Measurements from ENCODE around the gene CELSR1. TPM values are rescaled to one million over a fixed set of nuclear protein-coding genes. Genes with fewer than 3 reads are reported as not detected.
"Not testable (repeated sequence)": the region's sequence is repeated elsewhere in the genome, so short reads cannot be mapped to it uniquely, and the experiment has no call there.

Gene CELSR1
- total and polyA plus RNA-seq, 2 donors (not counting 1 experiment from before 2014, with no cell fraction given): 0.07 to 1.8 TPM

- Histone ChIP-seq H3K36me3 (ENCODE audit: control insufficient read depth, insufficient read depth, low read length) (no peaks in the 10 kb centered on the region), H3K9me3 (ENCODE audit: control insufficient read depth, insufficient read depth, low read depth, low read length) (no peaks in the 10 kb centered on the region), H4K20me1 (ENCODE audit: control insufficient read depth, extremely low read depth, insufficient read depth, low read length) (no peaks in the 10 kb centered on the region), H3K27me3 (ENCODE audit: control insufficient read depth, insufficient read depth, low read length) (no peaks in the 10 kb centered on the region), H3K4me1 (ENCODE audit: control insufficient read depth, extremely low read depth, insufficient read depth, low read length) (peaks cover 3% of the 10 kb centered on the region), H3K27ac (ENCODE audit: insufficient read depth, low read length) (no peak overlapping the region), H3K4me2 (ENCODE audit: extremely low read depth, insufficient read depth, low read length) (no peak overlapping the region), H3K9ac (ENCODE audit: insufficient read depth, low read length) (no peak overlapping the region), H3K4me3 (replicated peaks in 1 of 4; ENCODE audit: control extremely low read depth in 1 of 4, insufficient read depth in 1 of 4, low read depth in 3 of 4, low read length in 4 of 4) (no peak overlapping the region), H2AFZ (ENCODE audit: low read length) (no peak overlapping the region), H3K79me2 (ENCODE audit: control insufficient read depth, insufficient read depth, low read length) (no peaks in the 10 kb centered on the region)
- TF ChIP-seq EZH2 (IDR thresholded peaks at IDR 0.05; ENCODE audit: low read length, missing control alignments): no peak
- no peak for TF ChIP-seq CTCF (conservative IDR thresholded peaks at IDR 0.05 in 1 of 2, IDR thresholded peaks at IDR 0.05 in 1 of 2; ENCODE audit: low read depth in 1 of 2, low read length in 2 of 2)
- no peak for DNase-seq (ENCODE audit: low read depth in 2 of 2)
Measured at GRCh38 chr22:46516638-46517037, 20.8 kb downstream of the CELSR1 start.

- not testable (repeated sequence) for H3K27ac ChIP-seq (ENCODE audit: insufficient read depth, low read length); H3K4me3 ChIP-seq (replicated peaks in 1 of 4; ENCODE audit: control extremely low read depth in 1 of 4, insufficient read depth in 1 of 4, low read depth in 3 of 4, low read length in 4 of 4); H3K4me2 ChIP-seq (ENCODE audit: extremely low read depth, insufficient read depth, low read length); H3K27me3 ChIP-seq (ENCODE audit: control insufficient read depth, insufficient read depth, low read length); H3K79me2 ChIP-seq (ENCODE audit: control insufficient read depth, insufficient read depth, low read length); H3K9me3 ChIP-seq (ENCODE audit: control insufficient read depth, insufficient read depth, low read depth, low read length); H4K20me1 ChIP-seq (ENCODE audit: control insufficient read depth, extremely low read depth, insufficient read depth, low read length); H3K9ac ChIP-seq (ENCODE audit: insufficient read depth, low read length); H3K4me1 ChIP-seq (ENCODE audit: control insufficient read depth, extremely low read depth, insufficient read depth, low read length); H3K36me3 ChIP-seq (ENCODE audit: control insufficient read depth, insufficient read depth, low read length); H2AFZ ChIP-seq (ENCODE audit: low read length); DNase-seq (ENCODE audit: low read depth in 2 of 2)
Measured at GRCh38 chr22:46516112-46516487, 21.3 kb downstream of the CELSR1 start.

- no peaks in the 10 kb centered on the region for H3K36me3 ChIP-seq (ENCODE audit: control insufficient read depth, insufficient read depth, low read length)
- no peaks in the 10 kb centered on the region for H3K79me2 ChIP-seq (ENCODE audit: control insufficient read depth, insufficient read depth, low read length)
- no peak overlapping the region for H3K27ac ChIP-seq (ENCODE audit: insufficient read depth, low read length)
- no peak overlapping the region for H3K4me3 ChIP-seq (replicated peaks in 1 of 4; ENCODE audit: control extremely low read depth in 1 of 4, insufficient read depth in 1 of 4, low read depth in 3 of 4, low read length in 4 of 4)
- peak in 1 of 2 donors; percentile 72 for DNase-seq (ENCODE audit: low read depth in 2 of 2)
- H3K4me1 ChIP-seq (ENCODE audit: control insufficient read depth, extremely low read depth, insufficient read depth, low read length): peaks cover 3% of the 10 kb centered on the region
- no peak overlapping the region for H2AFZ ChIP-seq (ENCODE audit: low read length)
- H4K20me1 ChIP-seq (ENCODE audit: control insufficient read depth, extremely low read depth, insufficient read depth, low read length): no peaks in the 10 kb centered on the region
- no peaks in the 10 kb centered on the region for H3K9me3 ChIP-seq (ENCODE audit: control insufficient read depth, insufficient read depth, low read depth, low read length)
- H3K27me3 ChIP-seq (ENCODE audit: control insufficient read depth, insufficient read depth, low read length): no peaks in the 10 kb centered on the region
- H3K4me2 ChIP-seq (ENCODE audit: extremely low read depth, insufficient read depth, low read length): no peak overlapping the region
- TF ChIP-seq EZH2 (IDR thresholded peaks at IDR 0.05; ENCODE audit: low read length, missing control alignments): no peak
- no peak overlapping the region for H3K9ac ChIP-seq (ENCODE audit: insufficient read depth, low read length)
Measured at GRCh38 chr22:46515208-46516111, 22.0 kb downstream of the CELSR1 start.

GRCh38 chr22:46514592-46515207 lies 22.7 kb downstream of the CELSR1 start:
- Histone ChIP-seq H3K36me3 (ENCODE audit: control insufficient read depth, insufficient read depth, low read length) (no peaks in the 10 kb centered on the region), H3K27me3 (ENCODE audit: control insufficient read depth, insufficient read depth, low read length) (no peaks in the 10 kb centered on the region), H3K9ac (ENCODE audit: insufficient read depth, low read length) (no peak overlapping the region), H3K4me1 (ENCODE audit: control insufficient read depth, extremely low read depth, insufficient read depth, low read length) (peaks cover 3% of the 10 kb centered on the region), H3K27ac (ENCODE audit: insufficient read depth, low read length) (no peak overlapping the region), H2AFZ (ENCODE audit: low read length) (no peak overlapping the region), H3K4me2 (ENCODE audit: extremely low read depth, insufficient read depth, low read length) (no peak overlapping the region), H3K79me2 (ENCODE audit: control insufficient read depth, insufficient read depth, low read length) (no peaks in the 10 kb centered on the region), H4K20me1 (ENCODE audit: control insufficient read depth, extremely low read depth, insufficient read depth, low read length) (no peaks in the 10 kb centered on the region), H3K9me3 (ENCODE audit: control insufficient read depth, insufficient read depth, low read depth, low read length) (no peaks in the 10 kb centered on the region), H3K4me3 (replicated peaks in 1 of 4; ENCODE audit: control extremely low read depth in 1 of 4, insufficient read depth in 1 of 4, low read depth in 3 of 4, low read length in 4 of 4) (no peak overlapping the region)
- DNase-seq (ENCODE audit: low read depth in 2 of 2): peak; percentile 23 to 83
- no peak for TF ChIP-seq CTCF (conservative IDR thresholded peaks at IDR 0.05 in 1 of 2, IDR thresholded peaks at IDR 0.05 in 1 of 2; ENCODE audit: low read depth in 1 of 2, low read length in 2 of 2)
- no peak for TF ChIP-seq EZH2 (IDR thresholded peaks at IDR 0.05; ENCODE audit: low read length, missing control alignments)
